ENCODE data around the gene NELL2. TPM values are rescaled to one million over a fixed set of nuclear protein-coding genes. Genes with fewer than 3 reads are reported as not detected.

Gene NELL2
- total RNA-seq, 2 donors from 2014 or later: 5.1 to 6.9 TPM

DNA sequence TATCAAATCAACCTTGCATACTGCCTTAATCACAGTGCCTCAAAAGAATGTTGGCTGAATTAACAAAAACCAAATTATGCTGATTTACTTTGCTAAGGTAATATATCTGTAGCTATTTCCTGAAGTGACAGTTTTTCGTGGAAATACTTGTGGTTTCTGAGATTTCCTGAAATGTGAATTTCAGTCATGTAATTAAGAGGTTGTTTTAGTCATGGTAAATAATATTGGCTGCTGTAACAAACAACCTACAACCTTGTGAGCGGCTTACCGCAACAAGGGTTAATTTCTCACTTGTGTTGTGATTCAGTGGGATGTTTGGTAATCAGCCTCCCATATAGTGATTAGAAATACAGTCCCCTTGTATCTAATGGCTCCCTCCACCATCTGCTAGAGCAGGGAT lies 387.9 kb downstream of the NELL2 start:
- Mint-ChIP-seq H3K27me3 (ENCODE audit: insufficient read depth) (no peaks in the 10 kb centered on the region), H3K36me3 (ENCODE audit: low read depth) (no peaks in the 10 kb centered on the region), H3K27ac (no peak overlapping the region), H3K4me3 (no peak overlapping the region), H3K9me3 (peaks cover 22% of the 10 kb centered on the region), H3K4me1 (no peaks in the 10 kb centered on the region)
- TF ChIP-seq, protein P1, sequence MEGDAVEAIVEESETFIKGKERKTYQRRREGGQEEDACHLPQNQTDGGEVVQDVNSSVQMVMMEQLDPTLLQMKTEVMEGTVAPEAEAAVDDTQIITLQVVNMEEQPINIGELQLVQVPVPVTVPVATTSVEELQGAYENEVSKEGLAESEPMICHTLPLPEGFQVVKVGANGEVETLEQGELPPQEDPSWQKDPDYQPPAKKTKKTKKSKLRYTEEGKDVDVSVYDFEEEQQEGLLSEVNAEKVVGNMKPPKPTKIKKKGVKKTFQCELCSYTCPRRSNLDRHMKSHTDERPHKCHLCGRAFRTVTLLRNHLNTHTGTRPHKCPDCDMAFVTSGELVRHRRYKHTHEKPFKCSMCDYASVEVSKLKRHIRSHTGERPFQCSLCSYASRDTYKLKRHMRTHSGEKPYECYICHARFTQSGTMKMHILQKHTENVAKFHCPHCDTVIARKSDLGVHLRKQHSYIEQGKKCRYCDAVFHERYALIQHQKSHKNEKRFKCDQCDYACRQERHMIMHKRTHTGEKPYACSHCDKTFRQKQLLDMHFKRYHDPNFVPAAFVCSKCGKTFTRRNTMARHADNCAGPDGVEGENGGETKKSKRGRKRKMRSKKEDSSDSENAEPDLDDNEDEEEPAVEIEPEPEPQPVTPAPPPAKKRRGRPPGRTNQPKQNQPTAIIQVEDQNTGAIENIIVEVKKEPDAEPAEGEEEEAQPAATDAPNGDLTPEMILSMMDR (conservative IDR thresholded peaks at IDR 0.05): no peak
- Histone ChIP-seq H3K36me3 (ENCODE audit: control insufficient read depth, insufficient read depth, low read length) (no peaks in the 10 kb centered on the region), H3K27me3 (ENCODE audit: control insufficient read depth, insufficient read depth, low read length, poor library complexity, severe bottlenecking) (no peaks in the 10 kb centered on the region), H3K27ac (ENCODE audit: low read depth, low read length) (no peak overlapping the region), H3K9ac (ENCODE audit: extremely low read depth, low read length, poor library complexity, severe bottlenecking) (no peak overlapping the region), H3K4me1 (ENCODE audit: control insufficient read depth, insufficient read depth, low read length) (no peaks in the 10 kb centered on the region), H3K4me3 (ENCODE audit: low read length) (no peak overlapping the region), H3K9me3 (ENCODE audit: control insufficient read depth, low read length) (peaks cover 17% of the 10 kb centered on the region)
- 83 to 98% methylated on average over 1 to 3 of the region's 3 CpGs for WGBS, 2 experiments (ENCODE audit: insufficient coverage in 1 of 2, insufficient read length in 1 of 2)
- no peak for DNase-seq

DNA sequence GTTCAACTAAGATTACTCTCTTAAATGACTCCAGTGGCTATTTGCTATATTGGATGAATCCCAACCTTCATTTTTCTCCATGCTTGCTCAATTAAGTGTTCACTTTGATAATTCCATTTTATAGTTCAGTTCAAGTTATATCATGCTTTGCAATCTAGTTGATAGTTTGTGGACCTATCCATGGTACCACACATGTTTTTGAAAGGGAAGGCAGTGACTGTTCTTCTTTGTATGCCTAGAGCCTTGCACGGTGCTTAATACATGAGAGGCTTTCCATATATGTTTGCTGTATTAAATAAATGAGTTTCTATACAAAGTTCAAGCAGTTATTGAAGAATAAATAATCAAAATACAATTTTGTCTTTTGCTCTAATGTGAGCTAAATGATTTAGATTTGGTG lies 391.3 kb downstream of the NELL2 start:
- 86% methylated on average over 1 of the region's 1 CpG; no CpG with 5 or more reads in 1 of the 2 experiments for WGBS, 2 experiments (ENCODE audit: insufficient coverage in 1 of 2, insufficient read length in 1 of 2)
- no peak overlapping the region for H3K4me3 ChIP-seq (ENCODE audit: low read length)
- H3K27me3 ChIP-seq (ENCODE audit: control insufficient read depth, insufficient read depth, low read length, poor library complexity, severe bottlenecking): no peaks in the 10 kb centered on the region
- Mint-ChIP-seq H3K4me3 (no peak overlapping the region), H3K27me3 (ENCODE audit: insufficient read depth) (no peaks in the 10 kb centered on the region), H3K27ac (no peak overlapping the region), H3K36me3 (ENCODE audit: low read depth) (no peaks in the 10 kb centered on the region), H3K9me3 (peaks cover 40% of the 10 kb centered on the region), H3K4me1 (no peaks in the 10 kb centered on the region)
- H3K4me1 ChIP-seq (ENCODE audit: control insufficient read depth, insufficient read depth, low read length): no peaks in the 10 kb centered on the region
- no peak for DNase-seq
- H3K9me3 ChIP-seq (ENCODE audit: control insufficient read depth, low read length): peaks cover 22% of the 10 kb centered on the region
- TF ChIP-seq, protein P1 (conservative IDR thresholded peaks at IDR 0.05): no peak
- no peak overlapping the region for H3K9ac ChIP-seq (ENCODE audit: extremely low read depth, low read length, poor library complexity, severe bottlenecking)
- no peak overlapping the region for H3K27ac ChIP-seq (ENCODE audit: low read depth, low read length)
- H3K36me3 ChIP-seq (ENCODE audit: control insufficient read depth, insufficient read depth, low read length): no peaks in the 10 kb centered on the region

DNA sequence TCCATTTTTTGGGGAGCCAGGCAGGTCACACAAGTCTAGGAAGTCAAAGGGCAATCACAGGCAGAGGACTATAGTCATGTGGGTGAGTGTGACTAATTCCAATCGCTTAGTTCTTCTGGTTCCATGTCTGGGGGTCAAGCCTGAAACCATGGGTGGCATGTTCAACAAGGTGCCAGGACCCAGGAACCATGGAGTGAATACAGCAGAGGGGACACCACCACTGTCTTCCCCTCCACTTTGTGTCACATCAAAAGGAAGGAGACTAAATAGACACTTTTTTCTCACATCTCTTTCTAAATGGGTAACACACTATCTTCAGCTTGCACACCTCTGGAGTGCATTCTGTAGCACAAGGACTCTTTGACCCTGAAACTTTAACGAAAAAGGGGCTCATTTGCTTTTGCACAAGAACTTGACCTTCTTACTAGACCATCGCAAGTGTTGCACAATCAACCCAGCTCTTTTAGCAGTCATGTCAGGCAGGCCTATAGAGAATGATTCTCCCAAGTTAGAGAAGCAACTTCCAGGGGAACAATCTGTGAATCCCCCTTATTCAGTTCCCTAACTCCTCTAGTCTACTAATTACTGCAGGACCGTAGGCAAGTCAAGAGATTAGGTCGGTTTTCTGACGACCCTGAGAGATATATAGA lies 398.7 kb downstream of the NELL2 start:
- H3K9me3 ChIP-seq (ENCODE audit: control insufficient read depth, low read length): peaks cover 44% of the 10 kb centered on the region
- no peaks in the 10 kb centered on the region for H3K4me1 ChIP-seq (ENCODE audit: control insufficient read depth, insufficient read depth, low read length)
- Mint-ChIP-seq H3K4me1 (no peaks in the 10 kb centered on the region), H3K4me3 (no peak overlapping the region), H3K27ac (no peak overlapping the region), H3K27me3 (ENCODE audit: insufficient read depth) (no peaks in the 10 kb centered on the region), H3K36me3 (ENCODE audit: low read depth) (peaks cover 2% of the 10 kb centered on the region), H3K9me3 (peaks cover 55% of the 10 kb centered on the region)
- WGBS, 2 experiments (ENCODE audit: insufficient coverage in 1 of 2, insufficient read length in 1 of 2): 88 to 94% methylated on average over 5 to 6 of the region's 6 CpGs
- TF ChIP-seq, protein P1 (conservative IDR thresholded peaks at IDR 0.05): no peak
- no peaks in the 10 kb centered on the region for H3K36me3 ChIP-seq (ENCODE audit: control insufficient read depth, insufficient read depth, low read length)
- no peak overlapping the region for H3K9ac ChIP-seq (ENCODE audit: extremely low read depth, low read length, poor library complexity, severe bottlenecking)
- no peak for DNase-seq
- no peak overlapping the region for H3K27ac ChIP-seq (ENCODE audit: low read depth, low read length)
- H3K27me3 ChIP-seq (ENCODE audit: control insufficient read depth, insufficient read depth, low read length, poor library complexity, severe bottlenecking): no peaks in the 10 kb centered on the region
- H3K4me3 ChIP-seq (ENCODE audit: low read length): no peak overlapping the region

Data from endodermal cell (in vitro differentiated cells).